Astrocyte (in vitro differentiated cells and primary cell): ENCODE measurements around the gene SQSTM1.

Experiments
- EZH2 ChIP-seq: IDR thresholded peaks from 2 replicates; pipeline ENCODE4 v1.6.1; 2012; ENCODE audit warnings: mild to moderate bottlenecking, low read length, inconsistent platforms; ENCODE audit not compliant: insufficient read depth
- TF ChIP-seq, protein P1 (sequence below): IDR thresholded peaks from 2 replicates; pipeline ENCODE4 v1.5.1; 2011; ENCODE audit warnings: low read depth, mild to moderate bottlenecking, inconsistent platforms, low read length, moderate library complexity; ENCODE audit not compliant: insufficient read depth

- TF ChIP-seq, protein P1, sequence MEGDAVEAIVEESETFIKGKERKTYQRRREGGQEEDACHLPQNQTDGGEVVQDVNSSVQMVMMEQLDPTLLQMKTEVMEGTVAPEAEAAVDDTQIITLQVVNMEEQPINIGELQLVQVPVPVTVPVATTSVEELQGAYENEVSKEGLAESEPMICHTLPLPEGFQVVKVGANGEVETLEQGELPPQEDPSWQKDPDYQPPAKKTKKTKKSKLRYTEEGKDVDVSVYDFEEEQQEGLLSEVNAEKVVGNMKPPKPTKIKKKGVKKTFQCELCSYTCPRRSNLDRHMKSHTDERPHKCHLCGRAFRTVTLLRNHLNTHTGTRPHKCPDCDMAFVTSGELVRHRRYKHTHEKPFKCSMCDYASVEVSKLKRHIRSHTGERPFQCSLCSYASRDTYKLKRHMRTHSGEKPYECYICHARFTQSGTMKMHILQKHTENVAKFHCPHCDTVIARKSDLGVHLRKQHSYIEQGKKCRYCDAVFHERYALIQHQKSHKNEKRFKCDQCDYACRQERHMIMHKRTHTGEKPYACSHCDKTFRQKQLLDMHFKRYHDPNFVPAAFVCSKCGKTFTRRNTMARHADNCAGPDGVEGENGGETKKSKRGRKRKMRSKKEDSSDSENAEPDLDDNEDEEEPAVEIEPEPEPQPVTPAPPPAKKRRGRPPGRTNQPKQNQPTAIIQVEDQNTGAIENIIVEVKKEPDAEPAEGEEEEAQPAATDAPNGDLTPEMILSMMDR = no peak
- TF ChIP-seq EZH2 = no peak
Measured at GRCh38 chr5:179869641-179870402, 49.1 kb downstream of the SQSTM1 start.
